Right renal pelvis (tissue), 4 donors: ENCODE data around the gene CHST6. TPM values are rescaled to one million over a fixed set of nuclear protein-coding genes. Genes with fewer than 3 reads are reported as not detected.
"Not testable (repeated sequence)": the region's sequence is repeated elsewhere in the genome, so short reads cannot be mapped to it uniquely, and the experiment has no call there.

Experiments
- DNase-seq, 4 donors: peaks; one replicate each; pipeline ENCODE4 v3.0.0-alpha.2; 2013; ENCODE audit warnings: low read depth in 4 of 4, low spot score in 3 of 4, missing footprints in 1 of 4
- polyA plus RNA-seq, 4 donors: library from polyadenylated mRNA; unstranded; fragments of 120-200 nt; gene quantifications; one replicate each; pipeline ENCODE4 v1.2.1, GENCODE V29; 2013; ENCODE audit not compliant: insufficient read length in 4 of 4

Gene CHST6
- polyA plus RNA-seq, 4 donors: 0.76 to 0.96 (median 0.89) TPM

DNA sequence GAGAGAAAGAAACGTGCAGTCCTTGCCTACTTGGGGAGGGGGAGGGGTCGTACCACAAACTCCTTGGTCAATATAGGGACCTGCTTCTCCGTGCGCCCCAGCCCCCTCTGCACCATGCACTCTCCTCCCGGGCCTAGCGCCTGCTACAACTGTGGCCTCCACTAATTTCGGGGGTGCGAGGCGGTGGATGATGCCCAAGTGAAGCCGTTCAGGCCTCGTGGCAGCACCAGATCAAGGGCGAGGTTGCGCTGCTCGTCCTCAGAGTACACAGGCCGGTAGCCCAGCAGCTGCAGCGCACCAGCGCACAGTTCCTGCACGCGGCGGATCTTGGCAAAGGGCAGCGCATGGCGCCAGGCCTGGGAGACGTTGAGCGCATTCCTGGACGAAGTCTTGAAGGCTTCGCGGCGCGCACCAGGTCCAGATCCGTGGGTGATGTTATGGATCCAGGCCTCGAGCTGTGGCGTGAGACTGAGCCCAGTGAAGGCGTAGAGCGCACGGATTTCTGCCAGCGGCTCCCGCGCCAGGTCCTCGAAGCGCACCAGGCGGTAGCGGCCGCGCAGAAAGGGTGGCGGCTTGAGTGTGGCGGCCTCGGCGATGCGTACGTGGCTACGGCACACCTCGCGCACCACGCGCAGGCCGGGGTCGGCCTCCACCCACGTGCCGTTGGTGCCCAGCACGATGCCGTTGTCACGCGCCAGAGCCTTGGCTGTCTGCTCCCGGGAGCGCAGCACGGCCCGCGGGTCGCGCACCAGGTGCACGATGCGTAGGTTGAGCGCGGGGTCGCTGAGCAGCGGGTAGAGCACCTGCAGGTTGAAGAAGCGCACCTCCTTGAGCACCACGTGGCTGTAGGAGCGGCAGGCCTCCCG, 16.5 kb downstream of the CHST6 start:
- no peak for DNase-seq

DNA sequence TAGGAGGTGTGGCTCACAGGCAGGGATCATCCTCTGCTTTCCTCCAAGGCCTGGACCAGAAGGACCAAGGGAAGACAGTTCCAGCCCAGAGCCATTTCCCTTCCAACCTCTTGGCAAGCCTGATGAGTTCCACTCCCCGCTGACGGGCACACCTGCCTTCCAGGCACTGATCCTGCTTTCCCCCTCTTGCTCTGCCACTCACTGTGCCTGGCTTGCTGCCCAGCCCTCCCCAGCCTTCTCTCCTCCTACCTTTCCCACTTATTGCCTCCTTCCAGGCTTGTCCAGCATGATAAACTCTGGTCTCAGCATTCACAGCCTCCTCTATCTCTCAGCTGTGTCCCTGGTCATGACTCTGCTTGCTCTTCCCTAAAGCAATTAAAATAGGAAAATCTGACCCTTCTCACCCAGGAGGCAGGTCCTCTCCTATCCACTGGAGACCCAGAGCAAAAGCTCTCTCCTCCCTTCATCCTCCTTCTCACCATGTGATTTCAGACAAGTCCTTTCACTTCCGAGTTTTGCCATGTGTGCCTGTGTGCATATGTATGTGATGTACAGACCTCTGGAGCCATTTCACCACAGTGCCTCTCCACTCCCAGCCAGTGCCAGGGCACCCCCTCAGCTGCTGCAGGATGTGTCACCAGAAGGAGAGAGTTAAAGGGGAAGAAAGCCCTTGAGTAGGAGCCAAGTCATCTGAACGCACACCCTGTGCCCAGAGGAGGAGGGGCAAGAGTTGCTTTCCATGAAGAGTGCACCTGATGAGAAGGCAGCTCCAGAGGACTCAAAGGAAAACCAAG, 17.4 kb downstream of the CHST6 start:
- no peak for DNase-seq

DNA sequence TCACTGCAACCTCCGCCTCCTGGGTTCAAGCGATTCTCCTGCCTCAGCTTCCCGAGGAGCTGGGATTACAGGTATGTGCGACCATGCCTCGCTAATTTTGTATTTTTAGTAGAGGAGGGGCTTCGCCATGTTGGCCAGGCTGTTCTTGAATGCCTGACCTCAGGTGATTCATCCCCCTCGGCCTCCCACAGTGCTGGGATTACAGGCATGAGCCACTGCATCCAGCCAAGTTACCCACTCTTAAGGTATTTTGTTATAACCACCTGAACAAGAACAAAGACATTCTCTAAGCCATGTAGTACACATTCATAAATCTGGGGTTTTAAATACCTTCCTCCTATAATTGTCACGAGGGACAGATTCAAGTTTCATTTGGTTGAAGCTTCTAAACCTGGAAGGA, 18.4 kb downstream of the CHST6 start:
- DNase-seq: no peak

DNA sequence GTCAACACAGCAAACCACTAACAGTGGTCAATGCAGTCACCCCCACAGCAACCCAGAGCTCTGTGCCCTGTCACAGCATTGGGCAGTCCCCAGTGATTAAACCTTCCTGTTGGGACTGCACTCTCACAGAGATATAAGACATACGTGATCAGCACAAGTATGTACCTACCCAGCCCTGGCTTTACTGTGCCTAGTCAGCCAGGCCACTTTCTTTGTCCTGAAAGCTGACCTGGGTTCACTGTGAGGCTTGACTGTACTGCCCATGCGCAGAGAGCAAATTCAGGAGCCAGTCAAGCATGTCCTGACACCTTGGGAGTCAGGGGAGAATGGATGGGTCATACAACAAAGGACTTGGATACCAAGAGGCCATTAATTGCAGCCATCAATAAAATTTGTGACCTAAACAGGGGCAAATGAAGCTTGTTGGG, 19.8 kb downstream of the CHST6 start:
- no peak for DNase-seq

DNA sequence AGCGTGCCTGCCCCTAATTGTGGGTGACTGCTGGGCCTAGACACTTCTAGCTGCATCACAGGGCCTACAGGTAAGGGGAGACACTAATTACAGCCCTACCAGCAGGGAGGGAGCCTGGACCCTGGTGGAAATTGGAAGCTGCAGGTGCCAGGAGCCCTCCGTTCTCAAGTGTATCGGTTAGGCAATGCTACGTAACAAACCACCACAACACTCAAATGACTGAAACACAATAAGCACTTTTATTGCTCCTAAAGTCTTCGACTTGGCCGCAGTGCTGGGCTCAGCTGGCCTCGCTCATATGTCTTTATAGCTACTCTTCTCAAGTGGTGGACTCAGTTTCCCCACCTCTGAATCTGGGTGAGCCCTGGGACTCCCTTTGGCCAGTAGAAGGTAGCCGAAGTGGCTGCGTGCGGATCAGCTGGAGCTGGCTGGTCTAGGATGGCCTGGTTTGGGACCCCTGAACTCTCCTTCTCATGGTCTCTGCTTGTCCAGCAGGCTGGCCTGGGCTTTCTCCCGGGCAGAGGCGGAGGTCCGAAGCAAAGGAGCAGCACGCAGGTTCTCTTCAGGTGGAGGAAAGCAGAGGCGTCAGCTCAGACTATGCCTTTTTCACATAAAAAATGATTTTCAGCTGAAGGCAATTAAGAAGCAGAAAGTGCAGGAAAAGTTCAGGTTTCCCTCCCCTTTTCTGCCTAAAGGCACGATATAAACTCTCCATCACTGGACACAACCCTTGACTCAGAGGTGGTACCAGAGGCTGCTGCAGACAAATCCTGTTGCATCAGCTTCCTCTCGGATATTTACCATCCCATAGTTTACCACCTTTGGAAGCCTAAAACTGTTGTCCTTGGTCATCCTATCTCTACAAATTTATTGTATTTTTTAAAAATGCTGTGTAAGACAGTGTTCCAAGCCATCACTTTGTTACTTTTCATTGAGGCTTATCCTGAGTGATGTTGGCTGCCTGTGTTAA, 22.0 kb downstream of the CHST6 start:
- DNase-seq: no peak

DNA sequence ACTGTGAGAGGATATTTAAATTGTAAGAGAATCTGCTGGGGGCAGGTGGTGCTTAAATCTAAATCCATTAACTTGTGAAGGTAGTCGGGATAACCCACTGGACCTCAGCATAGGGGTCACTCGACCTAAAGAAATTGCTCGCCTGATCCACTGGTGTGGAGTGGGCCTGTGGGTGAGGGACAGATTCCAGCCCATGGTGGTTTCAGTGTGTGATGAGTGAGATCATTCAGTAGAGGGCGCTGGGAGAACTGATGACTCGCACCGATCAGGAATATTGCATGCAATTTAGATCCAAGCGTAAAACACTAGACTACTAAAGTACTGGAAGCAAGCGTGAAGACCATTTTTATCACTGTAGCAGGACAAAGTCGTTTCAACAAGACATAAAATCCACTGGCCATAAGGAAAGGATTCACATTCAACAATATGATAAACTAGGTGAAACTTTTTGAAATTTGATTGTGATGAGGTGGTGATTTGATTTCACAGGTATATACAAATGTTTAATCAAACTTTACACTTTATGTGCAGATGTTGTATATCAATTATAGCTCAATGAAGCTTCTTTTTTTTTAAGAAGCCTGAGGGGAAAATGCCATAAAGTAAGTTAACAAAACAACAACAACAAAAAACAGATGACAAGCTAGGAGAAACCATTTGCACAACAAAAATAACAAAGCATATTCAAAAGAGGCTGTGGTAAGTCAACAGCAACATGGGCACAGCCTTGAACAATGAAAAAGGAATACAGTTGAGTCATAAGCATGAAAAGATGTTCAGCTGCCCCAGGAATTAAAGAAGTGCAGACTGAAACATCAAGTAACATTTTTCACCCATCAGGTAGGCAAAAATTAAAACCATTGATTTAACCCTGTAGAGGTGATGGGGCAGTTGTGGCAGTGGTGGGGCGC, 23.3 kb downstream of the CHST6 start:
- peak in 1 of 4 donors; percentile 31 for DNase-seq

DNA sequence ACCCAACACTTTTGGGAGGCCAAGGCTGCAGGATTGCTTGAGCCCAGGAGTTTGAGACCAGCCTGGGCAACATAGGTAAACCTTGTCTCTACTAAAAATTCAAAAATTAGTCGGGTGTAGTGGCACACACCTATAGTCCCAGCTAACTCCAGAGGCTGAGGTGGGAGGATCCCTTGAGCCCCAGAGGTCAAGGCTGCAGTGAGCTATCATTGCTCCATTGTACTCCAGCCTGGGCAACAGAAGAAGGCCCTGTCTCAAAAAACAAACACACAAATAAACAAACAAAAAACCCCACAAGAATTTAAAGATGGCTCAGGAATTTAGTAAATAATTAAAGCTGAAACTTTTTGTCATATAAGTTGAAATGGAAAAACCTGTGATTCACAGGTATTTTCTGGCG, 28.5 kb downstream of the CHST6 start:
- DNase-seq: no peak

DNA sequence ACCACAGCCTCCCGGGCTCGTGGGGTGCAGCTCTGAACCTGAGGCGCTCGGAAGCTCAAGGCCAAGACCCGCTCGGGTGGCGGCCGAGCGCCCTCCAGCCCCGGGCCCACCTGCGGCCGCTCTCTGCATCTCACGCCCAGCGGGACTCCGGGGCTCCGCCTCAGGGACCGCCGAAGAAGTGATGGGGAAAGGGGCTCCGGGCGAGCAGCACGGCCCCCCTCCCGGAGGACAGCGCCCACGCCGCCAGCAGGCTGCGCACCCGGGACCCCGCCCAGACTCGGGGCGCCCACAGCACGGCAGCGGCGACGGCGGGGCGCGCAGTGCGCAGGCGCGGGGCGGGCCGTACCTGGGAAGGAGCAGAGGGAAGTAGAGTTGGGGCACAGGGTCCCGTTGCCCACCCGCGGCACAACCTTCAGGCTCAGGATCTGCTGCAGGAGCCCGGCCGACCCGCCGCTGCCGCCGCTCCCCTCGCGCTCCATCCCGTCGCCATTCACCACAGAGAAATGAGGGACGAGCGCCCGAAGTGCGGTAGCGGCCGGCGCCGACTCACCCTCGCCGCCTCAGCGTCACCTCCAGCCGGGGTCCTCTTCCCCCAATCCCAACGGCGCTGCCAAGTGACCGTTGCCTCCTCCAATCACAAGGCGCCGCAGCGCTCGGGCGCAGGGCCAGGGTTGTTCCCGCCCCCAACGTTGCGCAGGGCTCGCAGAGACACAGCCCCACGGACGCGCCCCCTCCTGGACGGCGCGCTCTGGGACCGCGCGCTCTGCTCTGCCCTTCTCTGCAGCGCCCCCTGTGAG, 30.9 kb downstream of the CHST6 start, which contains the start of gene TMEM170A:
TMEM170A (minus strand) TSS at position 568 of the 797 bp plus-strand sequence; CDS start at position 479, 89 bp downstream.
- DNase-seq: peak; percentile 97 to 99 (median 97)

DNA sequence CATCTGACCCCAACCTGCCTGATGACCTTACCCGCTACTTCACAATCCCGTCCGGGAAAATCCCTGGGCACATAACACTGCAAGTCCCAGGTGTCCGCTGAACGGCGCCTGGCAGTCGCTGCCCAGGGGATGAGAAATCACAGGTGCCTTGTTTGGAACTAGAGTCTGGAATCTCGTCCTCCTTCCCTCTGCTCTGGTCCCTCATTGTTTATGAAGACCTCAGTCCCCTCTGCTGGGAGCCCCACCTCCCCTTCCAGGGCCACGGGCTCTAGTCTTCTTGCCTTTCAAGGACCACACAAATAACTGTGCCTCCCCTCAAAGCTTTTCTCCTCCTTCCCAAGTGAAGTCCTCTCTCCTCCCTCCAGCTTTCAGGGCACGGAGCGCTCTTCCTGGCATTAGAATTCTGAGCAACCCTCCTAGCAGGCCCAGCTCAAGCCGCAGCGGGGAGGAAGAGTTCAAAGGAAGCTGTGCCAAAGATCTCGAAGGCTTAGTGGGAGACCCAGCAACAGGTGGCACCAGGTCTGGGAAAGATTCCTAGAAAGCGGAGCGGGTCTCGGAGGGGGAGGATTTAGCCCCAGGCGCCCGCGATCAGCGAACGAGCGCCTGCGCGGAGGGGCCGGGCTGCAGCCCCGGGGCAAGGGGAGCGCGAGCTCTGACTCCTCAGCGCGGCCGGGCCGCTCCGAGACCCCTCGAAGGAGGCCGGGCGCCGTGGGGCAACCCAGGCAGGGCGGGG, 31.7 kb downstream of the CHST6 start:
- DNase-seq: peak in 1 of 4 donors; percentile 38

DNA sequence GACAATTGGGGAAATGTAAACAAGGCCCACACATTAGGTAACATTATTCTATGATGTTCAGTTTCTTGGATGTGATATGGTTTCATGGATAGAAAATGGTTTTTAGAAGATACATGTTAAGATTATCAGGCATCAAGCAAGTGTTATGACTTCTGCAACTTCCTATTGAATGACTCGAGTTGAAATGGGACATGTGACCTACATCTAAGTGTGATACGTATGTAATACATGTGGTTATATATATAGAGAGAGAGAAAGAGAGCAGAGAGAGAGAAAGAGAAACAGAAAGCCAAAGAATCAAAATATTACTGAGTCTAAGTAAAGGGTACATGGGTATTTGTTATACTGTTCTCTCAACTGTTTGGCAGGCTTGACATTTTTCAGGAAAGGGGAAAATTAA, 32.4 kb downstream of the CHST6 start:
- DNase-seq: no peak

DNA sequence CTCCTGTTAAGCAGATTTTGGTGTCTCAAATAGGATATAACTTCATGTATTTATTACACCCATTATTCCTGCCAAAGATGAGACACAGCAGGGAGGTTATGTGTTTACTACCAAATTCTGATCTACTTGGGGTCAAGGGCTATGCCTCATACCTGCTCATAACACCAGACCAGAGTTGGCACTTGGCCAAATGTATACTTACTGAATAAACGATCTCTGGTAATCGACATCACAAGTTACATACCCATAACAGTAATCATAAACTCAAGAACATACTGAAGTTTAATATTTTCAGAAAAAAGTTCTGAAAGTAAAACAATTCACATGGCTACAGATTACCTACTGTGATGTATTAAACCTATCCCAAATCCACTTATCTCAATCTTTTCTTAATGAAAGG, 33.7 kb downstream of the CHST6 start:
- no peak for DNase-seq

DNA sequence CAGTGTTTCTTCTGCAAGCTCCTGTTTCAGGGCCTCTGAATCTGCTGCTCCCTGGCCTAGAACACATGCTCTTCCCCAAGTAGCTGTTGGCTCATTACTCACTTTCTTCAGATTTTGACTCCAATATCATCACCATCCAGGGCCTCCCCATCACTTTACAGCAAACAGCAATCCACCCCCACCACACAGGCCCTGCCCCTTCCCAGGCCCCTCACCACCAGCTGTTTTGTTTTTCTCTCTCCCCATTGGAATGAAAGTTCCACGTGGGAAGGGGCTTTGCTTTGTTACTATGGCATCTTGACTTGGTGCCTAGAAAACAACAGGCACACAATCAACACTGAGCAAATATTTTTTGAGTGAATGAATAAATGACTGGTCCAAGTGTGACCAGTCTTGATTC, 34.8 kb downstream of the CHST6 start:
- no peak for DNase-seq

DNA sequence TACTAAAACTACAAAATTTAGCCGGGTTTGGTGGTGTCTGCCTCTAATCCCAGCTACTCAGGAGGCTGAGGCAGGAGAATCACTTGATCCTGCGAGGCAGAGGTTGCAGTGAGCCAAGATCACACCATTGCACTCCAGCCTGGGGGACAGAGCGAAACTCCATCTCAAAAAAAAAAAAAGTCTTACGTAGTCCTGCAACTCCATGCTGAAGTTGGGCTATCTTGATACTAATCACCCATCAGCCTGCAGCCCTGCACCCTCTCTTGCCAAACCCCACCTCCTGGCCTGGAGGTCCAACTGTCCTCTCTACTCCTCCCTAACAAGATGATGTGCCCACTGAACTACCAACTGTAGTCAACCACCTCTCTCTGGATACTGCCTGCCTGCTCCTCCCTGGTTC, 35.5 kb downstream of the CHST6 start:
- DNase-seq: no peak

DNA sequence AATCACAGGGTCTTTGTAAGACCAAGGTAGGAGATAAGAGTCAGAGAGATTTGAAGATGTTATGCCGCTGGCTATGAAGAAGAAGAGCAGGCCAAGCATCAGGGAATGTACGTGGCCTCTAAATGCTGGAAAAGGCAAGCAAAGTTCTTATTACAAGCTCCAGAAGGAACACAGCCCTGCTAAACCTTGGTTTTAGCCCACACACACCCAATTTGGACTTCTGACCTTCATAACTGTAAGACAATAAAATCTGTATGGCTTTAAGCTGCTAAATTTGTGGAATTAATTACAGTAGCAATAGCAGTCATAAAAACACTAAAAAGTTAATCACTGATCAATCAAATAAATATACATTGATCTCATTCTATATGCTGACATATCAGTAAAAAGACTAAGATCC, 36.8 kb downstream of the CHST6 start:
- no peak for DNase-seq

DNA sequence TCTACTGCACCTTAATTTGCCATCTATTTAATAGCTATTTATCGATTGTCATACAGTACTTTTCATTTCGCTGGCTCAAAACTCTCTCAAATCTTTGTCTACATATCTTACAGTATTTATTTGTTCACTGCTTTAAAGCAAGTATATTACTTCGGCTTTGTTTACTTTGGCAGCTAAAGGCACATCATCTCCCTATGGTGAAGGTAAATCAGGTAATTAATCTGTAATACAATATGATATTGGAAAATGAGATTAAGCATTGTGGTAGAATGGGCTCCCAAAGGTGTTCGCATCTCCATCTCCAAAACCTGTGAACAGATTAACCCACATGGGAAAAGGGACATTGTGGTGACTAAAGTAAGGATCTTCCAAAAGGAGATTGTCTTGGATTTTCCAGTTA, 37.2 kb downstream of the CHST6 start:
- DNase-seq: no peak

DNA sequence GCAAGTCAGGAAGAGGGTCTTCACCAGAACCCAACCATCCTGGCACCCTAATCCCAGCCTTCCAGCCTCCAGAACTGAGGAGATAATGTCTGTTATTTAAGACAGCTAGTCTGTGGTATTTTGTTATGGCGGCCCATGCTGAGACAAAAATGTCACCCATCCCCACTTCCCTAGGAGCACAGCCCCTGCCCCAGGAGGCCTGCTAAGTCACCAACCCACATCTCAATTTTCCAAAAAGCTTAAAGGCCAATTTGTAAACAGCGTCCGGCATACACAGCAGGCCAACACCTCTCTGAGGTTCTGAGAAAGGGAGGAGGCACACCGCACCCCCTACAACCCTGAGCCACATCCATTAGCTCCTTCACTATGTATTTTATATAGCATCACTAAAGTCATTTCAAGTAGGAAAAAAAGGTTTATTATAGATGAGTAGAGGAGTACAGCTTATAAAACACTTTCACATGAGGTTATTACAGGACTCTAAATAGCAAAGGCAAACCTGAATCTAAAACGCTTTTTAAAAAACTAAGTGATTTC, 37.7 kb downstream of the CHST6 start:
- DNase-seq: no peak

DNA sequence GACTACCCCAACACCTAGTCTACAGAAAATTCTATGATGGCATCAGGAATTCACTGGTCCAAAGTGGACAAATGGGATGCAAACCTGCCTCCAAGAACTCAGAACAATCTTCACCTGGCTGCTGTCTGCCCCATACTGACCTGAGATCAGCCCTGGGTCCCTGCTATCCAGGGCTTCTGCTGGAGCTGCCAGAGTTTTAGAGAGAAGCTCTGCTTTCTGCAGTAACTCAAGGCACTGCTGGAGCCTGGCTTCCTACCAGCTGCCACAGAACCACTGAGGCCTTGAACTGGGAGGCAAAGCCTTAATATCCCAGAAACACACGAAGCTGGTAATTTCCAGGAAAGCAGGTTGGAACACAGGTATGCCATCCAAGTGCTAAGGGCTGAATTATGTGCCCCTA, 38.3 kb downstream of the CHST6 start:
- DNase-seq: no peak

DNA sequence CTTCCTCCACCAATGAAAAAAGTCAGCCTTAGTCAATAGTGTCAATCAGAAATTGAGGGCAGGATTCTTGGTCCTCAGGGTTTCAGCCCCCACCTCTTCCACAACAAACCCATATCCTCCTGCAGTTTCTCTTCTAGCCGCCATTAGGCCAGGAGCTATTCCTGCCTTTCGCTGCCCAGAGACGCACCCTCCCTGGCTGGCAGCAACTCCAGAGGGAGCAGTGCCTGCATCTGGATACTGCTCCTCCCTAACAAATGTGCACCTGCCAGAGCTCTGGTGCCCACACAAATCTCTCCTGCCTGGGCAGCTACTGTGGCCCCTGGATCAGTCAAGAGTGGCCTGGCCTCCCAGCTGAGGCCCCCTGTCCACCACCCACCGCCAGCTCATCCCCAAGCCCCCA, 38.8 kb downstream of the CHST6 start:
- not testable (repeated sequence) for DNase-seq
